K562 (cell line): ENCODE data around the gene SCAPER.

ENCODE experiments used
- PKNOX1 ChIP-seq: fragments of 450-650 bp; IDR thresholded peaks from 2 replicates; pipeline ENCODE4 v1.6.1; 2016
- ZNF12 ChIP-seq: sonication (generic); formaldehyde crosslinking; IDR thresholded peaks from 2 replicates; pipeline ENCODE4 v1.4.0; 2020; ENCODE audit warnings: mild to moderate bottlenecking, missing genetic modification reagents

GRCh38 chr15:76354823-76355440, 550.2 kb downstream of the SCAPER start:
- TF ChIP-seq ZNF12 (no peak), PKNOX1 (no peak)
